Loucy (cell line): ENCODE results near the gene TRIM3.

ENCODE experiments used
- H2AFZ ChIP-seq: fragments of 200-600 bp; sonication (generic); 2 replicates; pipeline ENCODE4 v1.6.0; 2016; ENCODE audit warnings: antibody characterized with exemption, mild to moderate bottlenecking, low read length, moderate library complexity
- H3F3A ChIP-seq: fragments of 200-600 bp; 2 replicates; pipeline ENCODE4 v1.6.0; 2016; ENCODE audit warnings: antibody characterized with exemption, low read depth, mild to moderate bottlenecking
- H3K27me3 ChIP-seq: fragments of 200-600 bp; sonication (generic); 2 replicates; pipeline ENCODE4 v1.6.1; 2014; ENCODE audit warnings: low read length, mild to moderate bottlenecking; ENCODE audit not compliant: insufficient read depth, poor library complexity, severe bottlenecking
- H3K36me3 ChIP-seq: fragments of 200-600 bp; sonication (generic); 2 replicates; pipeline ENCODE4 v1.6.1; 2016; ENCODE audit warnings: low read length; ENCODE audit not compliant: insufficient read depth
- H3K4me1 ChIP-seq: fragments of 200-600 bp; sonication (generic); 2 replicates; pipeline ENCODE4 v1.5.1; 2014; ENCODE audit warnings: low read length, mild to moderate bottlenecking; ENCODE audit not compliant: insufficient read depth, poor library complexity, severe bottlenecking
- H3K4me2 ChIP-seq: fragments of 200-600 bp; sonication (generic); 2 replicates; pipeline ENCODE4 v1.6.0; 2014; ENCODE audit warnings: antibody characterized with exemption, low read length, low read depth, mild to moderate bottlenecking; ENCODE audit not compliant: poor library complexity, severe bottlenecking
- H3K4me3 ChIP-seq: fragments of 200-600 bp; sonication (generic); 2 replicates; pipeline ENCODE4 v1.5.1; 2014; ENCODE audit warnings: low read length, mild to moderate bottlenecking, mixed read lengths; ENCODE audit not compliant: poor library complexity, severe bottlenecking
- H3K79me2 ChIP-seq: fragments of 200-600 bp; sonication (generic); 2 replicates; pipeline ENCODE4 v1.6.1; 2014; ENCODE audit warnings: low read length; ENCODE audit not compliant: insufficient read depth
- H3K9ac ChIP-seq: fragments of 200-600 bp; sonication (generic); 2 replicates; pipeline ENCODE4 v1.6.0; 2014; ENCODE audit warnings: mild to moderate bottlenecking, low read depth, low read length, moderate library complexity; ENCODE audit not compliant: poor library complexity, severe bottlenecking
- H3K9me2 ChIP-seq: fragments of 200-600 bp; sonication (generic); replicated peaks from 2 replicates; pipeline ENCODE4 v1.6.1; 2016; ENCODE audit warnings: low read depth, low read length, mixed read lengths
- H3K9me3 ChIP-seq: fragments of 200-600 bp; sonication (generic); 2 replicates; pipeline ENCODE4 v1.6.1; 2014; ENCODE audit warnings: mild to moderate bottlenecking, antibody characterized with exemption, low read length, low read depth; ENCODE audit not compliant: insufficient read depth
- H4K20me1 ChIP-seq: fragments of 200-600 bp; sonication (generic); 2 replicates; pipeline ENCODE4 v1.6.0; 2014; ENCODE audit warnings: antibody characterized with exemption, low read length, mild to moderate bottlenecking; ENCODE audit not compliant: insufficient read depth, poor library complexity, severe bottlenecking
- CTCF ChIP-seq: fragments of 200-600 bp; sonication (generic); conservative IDR thresholded peaks from 2 replicates; pipeline ENCODE4 v1.5.1; 2014; ENCODE audit warnings: mild to moderate bottlenecking, antibody characterized with exemption, low read length
- EZH2phosphoT487 ChIP-seq: fragments of 200-600 bp; IDR thresholded peaks from 2 replicates; pipeline ENCODE4 v1.6.1; 2018; ENCODE audit warnings: antibody characterized with exemption, mild to moderate bottlenecking, moderate library complexity, borderline replicate concordance

The TRIM3 gene

GRCh38 chr11:6400431-6401345 lies 73.1 kb downstream of the TRIM3 start:
- H3K27me3 ChIP-seq = no peaks in the 10 kb centered on the region
- no peaks in the 10 kb centered on the region for H3K9me3 ChIP-seq
- H3K9me2 ChIP-seq = no peaks in the 10 kb centered on the region
- no peaks in the 10 kb centered on the region for H4K20me1 ChIP-seq
- peaks cover 34% of the 10 kb centered on the region for H3K4me1 ChIP-seq
- H3F3A ChIP-seq = no peaks in the 10 kb centered on the region
- H2AFZ ChIP-seq = no peak overlapping the region
- TF ChIP-seq CTCF (no peak), EZH2phosphoT487 (no peak)
- H3K9ac ChIP-seq = no peak overlapping the region
- H3K36me3 ChIP-seq = no peaks in the 10 kb centered on the region
- no peak overlapping the region for H3K4me3 ChIP-seq
- H3K79me2 ChIP-seq = no peaks in the 10 kb centered on the region
- no peak overlapping the region for H3K4me2 ChIP-seq
